ENCODE measurements around the gene YKT6.

GRCh38 chr7:44163591-44163990, 37.2 kb upstream of the YKT6 start:
- no peak for TF ChIP-seq NFIC (IDR thresholded peaks at IDR 0.05)
- peak; percentile 41; the same call in 1 of the 2 replicates for TF ChIP-seq EP300 (IDR thresholded peaks at IDR 0.05; ENCODE audit: borderline replicate concordance)
- TF ChIP-seq TEAD4 (IDR thresholded peaks at IDR 0.05) = peak; percentile 89
- TF ChIP-seq EGR1 (IDR thresholded peaks at IDR 0.05) = no peak
- TF ChIP-seq RAD21 (IDR thresholded peaks at IDR 0.05; ENCODE audit: low read depth) = no peak
- TF ChIP-seq TAF1 (IDR thresholded peaks at IDR 0.05; ENCODE audit: low read depth) = no peak
- TF ChIP-seq REST (IDR thresholded peaks at IDR 0.05; ENCODE audit: low read depth) = no peak
- peak; percentile 53; the same call in 1 of the 2 replicates for TF ChIP-seq USF1 (IDR thresholded peaks at IDR 0.05)
- TF ChIP-seq FOXM1 (IDR thresholded peaks at IDR 0.05; ENCODE audit: borderline replicate concordance, low read depth) = peak; percentile 55; the same call in 1 of the 2 replicates

All from Ishikawa (cell line).